ENCODE results near the gene CBX2.

The CBX2 gene

DNA sequence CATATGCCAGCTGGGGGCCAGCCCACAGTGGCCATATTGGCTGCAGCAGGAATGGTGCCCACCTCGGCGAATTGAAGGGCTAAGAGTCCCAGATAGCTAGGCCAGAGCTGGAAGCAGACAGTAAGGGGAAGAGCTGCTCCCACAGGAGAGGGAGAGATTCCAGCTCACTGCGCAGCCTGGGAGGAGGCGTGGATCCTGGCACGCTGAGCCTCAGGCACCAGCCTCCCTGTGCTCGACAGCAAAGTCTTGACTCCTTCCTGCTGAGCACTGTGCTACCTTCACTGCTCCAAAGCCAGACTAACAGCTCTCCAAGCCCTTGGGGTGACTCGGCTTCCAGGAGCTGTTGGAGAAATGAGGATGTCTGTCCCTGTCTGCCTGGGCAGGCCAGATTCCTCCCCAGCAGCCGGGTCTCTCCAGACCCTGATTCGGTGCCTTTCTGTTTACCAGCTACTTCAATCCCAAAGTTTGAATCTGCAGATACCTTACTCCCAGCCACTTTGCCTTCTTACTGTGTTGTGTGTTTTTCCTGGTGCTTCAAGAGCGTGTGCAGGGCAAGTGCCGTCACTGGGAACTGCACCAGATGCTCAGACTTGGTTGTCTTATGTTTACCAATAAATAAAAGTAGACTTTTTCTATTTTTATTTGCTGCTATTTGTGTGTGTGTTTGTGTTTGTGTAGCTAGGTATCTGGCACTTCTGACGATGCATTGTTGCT is 9.1 kb downstream of the CBX2 start:
- DNase-seq (ENCODE audit: low spot score) (no peak), FAIRE-seq (no peak)

- FAIRE-seq (peak; percentile 70), DNase-seq (ENCODE audit: low spot score) (no peak)
These were observed 10.5 kb downstream of the CBX2 start for GRCh38 chr17:79788455-79788854.

DNA sequence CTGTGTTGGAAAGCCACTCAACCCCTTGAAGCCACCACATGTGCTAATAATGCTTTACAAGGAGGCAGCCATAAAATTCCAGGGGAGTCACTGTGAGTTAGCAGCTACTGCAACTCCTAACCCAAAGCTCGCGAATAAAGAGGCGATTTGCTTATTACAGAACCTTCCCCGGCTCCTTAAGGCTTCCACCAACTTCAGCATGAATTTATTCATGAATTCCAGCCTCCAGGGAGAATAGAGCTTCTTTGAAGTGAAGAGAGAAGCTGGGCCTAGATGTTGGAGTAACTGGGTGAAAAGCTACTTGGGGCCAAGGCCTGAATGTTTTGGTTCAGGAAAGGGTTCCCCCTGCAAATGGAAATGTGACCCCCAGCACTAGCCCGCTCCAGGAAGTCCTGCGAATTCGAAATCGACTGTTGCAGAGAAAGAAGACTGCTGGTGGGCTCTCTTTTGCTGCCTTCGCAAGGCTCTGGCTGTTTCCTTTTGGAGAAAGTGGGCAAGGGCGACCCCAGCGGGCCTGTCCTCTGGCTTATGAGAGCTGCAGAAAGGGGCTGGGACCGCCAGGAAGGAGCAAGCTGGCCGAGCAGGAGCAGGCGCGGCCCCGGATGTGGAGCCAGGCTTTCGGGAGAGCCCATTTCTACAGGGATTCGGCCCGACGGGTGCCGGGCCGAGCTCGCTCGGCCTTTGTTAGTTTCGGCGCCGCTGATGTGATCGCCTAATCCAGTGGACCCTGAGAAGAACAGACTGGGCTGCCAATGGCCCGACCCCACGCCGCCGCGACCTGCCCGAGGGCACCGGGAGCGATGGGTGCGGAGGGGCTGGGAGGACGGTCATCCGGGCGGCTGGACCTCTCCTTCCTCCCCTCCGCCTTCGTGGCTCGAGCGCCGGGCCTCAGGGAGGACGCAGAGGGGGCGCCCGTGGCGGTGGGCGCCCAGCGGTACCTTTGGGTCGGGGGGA is 11.3 kb downstream of the CBX2 start:
- no peak for FAIRE-seq
- DNase-seq (ENCODE audit: low spot score) = no peak

- DNase-seq (ENCODE audit: low spot score) (no peak), FAIRE-seq (no peak)
These were observed 12.2 kb downstream of the CBX2 start for GRCh38 chr17:79789943-79790804.

DNA sequence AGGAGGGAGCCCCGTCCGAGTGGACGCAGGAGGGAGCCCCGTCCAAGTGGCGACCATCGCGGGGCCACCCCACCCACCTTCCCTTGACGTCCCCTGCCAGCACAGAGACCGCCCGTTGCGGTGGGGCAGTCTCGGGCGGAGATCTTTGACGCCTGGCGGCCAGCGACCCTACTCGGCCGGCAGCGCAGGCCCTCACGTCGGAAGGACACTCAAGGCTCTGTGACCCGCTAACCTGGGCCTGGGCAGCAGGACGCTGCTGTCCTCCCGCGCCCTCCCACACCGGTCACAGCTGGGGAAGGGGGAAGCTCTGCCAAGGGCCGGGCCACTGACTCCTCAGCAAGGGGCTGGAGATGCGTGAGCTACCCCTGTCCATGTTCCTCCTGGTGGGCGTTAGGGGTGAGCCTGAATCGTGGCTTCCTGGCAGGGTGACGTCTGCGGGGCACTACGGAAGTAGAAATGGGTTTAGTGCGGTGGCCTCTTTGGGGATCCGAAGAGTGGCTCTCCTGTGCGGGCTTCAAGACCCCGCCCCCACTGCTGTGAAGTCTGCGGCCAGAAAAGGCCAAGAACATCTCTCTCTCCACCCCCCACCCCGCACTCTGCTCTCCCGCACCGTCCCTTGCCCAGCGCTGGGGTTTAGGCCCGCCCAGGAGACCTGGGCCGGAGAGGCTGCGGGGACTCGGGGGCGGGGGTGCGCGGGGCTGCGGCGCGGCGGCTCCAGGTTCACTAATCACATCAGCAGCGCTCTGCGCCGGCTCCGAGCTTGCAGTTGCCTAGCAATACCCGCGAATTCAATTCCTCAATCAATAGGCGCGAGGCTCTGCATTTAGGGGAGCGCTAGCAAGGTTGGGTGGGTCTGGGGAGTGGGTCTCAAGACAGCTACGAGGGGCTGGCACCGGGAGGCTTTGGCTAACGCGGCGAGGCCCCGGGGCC is 13.1 kb downstream of the CBX2 start:
- no peak for DNase-seq (ENCODE audit: low spot score)

GRCh38 chr17:79791735-79792161 is 13.8 kb downstream of the CBX2 start:
- DNase-seq (ENCODE audit: low spot score) (no peak), FAIRE-seq (no peak)

More for the DNA sequence above, 13.1 kb downstream of the CBX2 start:
- no peak for FAIRE-seq

DNA sequence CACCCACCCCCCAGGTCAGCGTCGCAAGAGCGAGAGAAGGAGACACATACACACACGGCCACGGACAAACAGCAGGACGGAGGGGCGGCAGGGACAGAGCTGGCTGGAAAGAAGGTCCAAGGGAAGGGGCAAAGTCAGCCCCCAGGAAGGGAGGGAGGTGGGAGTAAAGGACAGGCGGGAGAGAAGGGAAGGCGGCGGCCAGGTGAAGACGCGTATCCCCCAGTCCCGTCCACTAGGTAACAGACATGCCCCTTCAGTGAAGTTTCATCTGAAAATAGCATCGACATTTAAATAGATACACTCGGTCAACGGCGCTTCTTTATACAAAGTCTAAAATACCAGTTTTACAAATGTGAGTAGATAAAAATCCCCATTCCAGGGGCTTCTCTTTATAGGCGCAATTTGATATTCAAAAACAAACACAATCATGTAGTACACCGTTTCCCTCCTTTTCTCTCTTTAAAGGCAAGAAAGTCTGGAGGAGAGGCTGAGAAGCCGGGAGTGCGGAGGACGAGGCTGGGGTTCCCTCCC is 14.5 kb downstream of the CBX2 start:
- FAIRE-seq (no peak), DNase-seq (ENCODE audit: low spot score) (no peak)

GRCh38 chr17:79792984-79793923 is 15.3 kb downstream of the CBX2 start:
- DNase-seq (ENCODE audit: low spot score) (peak; percentile 70), FAIRE-seq (peak; percentile 90)

DNA sequence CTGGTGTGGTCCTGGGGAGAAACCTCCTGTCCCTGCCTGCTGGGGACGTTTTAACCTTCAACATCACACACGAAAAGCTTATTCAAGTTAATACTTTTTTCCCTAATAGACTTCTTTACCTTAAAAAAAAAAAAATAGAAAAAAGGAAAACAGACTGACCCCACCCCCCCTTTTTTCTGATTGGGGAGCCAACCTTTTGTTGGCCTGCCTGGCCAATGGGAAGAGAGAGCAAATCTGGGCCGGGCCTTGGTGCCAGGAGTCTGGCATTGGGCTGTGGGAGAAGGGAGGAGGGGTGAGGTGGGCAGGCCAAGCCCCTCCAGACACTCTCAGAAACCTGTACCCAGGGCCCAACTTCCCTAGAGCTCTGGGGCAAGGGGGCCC is 16.0 kb downstream of the CBX2 start:
- peak; percentile 90 for DNase-seq (ENCODE audit: low spot score)
- no peak for FAIRE-seq

GRCh38 chr17:79794659-79795511 is 16.9 kb downstream of the CBX2 start:
- no peak for FAIRE-seq
- no peak for DNase-seq (ENCODE audit: low spot score)

DNA sequence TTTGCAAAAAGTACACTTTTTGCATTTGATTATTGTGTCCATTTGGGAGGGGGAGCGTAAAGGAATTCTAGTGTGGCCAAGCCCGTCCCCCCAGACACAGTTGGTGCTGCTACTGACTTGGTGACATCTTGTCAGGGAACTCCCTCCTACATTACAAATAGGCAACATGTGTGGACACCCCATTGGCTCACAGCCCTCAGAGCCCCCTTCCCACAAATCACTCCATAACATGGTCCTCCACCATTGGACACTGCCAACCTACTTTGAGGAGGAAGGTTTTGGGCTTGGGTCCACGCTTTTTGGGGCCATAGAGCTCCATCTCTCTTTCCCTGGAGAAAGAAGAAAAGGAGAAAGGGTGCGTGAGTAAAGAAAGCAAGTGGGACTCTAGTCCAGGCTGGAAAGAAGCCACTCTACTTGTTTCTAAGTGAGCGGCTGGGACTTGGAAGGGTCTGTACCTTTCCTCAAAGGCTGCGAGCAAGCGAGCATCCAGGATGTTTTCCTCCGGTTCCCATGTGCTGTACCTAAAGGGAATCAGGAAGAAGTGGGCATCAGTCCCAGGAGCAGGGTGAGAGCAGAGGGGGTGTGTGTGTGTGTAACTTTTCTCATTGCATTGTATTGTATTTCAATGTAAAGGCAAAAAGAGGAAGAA is 18.0 kb downstream of the CBX2 start:
- FAIRE-seq = peak; percentile 13
- DNase-seq (ENCODE audit: low spot score) = no peak

- no peak for FAIRE-seq
These were observed 18.5 kb downstream of the CBX2 start for GRCh38 chr17:79796444-79796762.

DNA sequence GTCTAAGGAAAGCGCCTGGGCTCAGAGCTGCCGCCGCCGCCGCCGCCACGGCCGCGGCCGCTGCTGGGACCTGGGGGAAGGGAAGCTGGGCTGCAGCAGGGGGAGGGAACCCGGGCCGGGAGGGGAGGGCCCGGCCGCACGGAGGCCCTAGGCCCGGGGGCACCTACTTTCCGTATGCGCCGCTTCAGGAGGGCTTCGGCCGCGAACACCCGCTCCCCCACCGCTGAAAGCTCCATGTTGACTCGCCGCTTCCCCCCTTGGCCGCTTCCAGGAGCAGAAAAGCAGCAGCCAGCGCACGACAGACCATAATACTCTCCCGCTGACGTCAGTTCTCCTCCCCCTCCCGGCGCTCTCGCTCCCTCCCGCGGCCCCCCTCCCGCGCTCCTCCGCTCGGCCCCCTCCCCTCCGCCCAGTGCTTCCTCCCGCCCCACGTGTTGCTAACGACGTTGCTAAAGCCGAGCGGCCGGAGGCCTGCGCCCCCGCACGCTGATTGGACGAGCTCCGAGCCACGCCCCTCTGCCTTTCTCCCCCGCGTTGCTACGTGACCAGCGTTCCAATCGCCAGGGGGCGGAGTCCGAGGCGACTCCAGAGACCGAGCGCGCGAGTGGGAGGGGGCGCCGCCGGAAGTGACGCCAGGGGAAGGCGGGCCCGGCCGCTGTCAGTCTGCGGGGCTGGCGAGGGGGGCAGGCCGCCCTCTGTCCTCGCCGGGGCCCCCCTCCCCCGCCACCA is 19.0 kb downstream of the CBX2 start, which contains the start of gene CBX8:
Gene CBX8 (minus strand): TSS at position 315 of the 729 bp plus-strand sequence. CDS start 79 bp downstream, at position 236.
- FAIRE-seq = peak; percentile 98
- peak; percentile 100 for DNase-seq (ENCODE audit: low spot score)

More at GRCh38 chr17:79796444-79796762, 18.5 kb downstream of the CBX2 start:
- no peak for DNase-seq (ENCODE audit: low spot score)

DNA sequence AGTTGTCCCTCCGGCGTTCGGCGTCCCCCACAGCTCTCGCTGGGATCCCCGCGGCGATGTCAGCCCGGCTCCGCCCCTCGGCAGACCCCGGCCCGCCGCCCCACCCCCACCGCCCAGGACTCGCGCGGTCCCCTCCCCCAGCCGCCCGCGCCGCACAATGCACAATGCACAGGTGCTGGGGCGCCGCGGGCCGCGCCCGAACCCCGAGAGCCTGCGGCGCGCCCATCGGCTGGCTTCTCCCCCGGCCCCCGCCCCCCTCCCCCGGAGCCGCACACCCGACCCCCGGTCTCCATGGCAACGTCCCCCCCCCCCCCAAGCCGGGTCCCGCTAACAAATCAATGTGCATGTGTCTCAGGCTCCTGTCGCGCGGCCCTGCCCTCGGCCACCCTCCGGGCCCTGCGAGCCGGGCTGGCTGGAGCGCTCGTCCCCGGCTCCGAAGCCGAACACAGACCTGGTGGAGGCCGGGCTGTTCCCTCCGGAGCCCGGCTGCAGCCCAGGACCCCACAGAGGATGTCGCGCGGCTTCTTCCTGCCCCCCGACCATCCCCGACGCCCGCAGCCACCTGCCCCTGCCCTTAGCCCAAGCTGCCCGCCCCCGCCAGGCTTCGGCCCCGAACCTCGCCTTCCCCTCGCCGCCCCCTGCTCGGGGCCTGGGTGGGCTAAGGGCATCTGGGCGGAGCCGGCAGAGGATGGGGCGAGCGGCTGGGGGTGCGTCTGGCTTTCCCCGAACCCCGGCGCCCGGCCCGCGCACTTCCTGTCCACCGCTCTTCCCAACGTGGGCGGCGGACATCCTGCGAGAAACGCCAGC is 19.7 kb downstream of the CBX2 start:
- no peak for FAIRE-seq
- DNase-seq (ENCODE audit: low spot score) = peak; percentile 83

DNA sequence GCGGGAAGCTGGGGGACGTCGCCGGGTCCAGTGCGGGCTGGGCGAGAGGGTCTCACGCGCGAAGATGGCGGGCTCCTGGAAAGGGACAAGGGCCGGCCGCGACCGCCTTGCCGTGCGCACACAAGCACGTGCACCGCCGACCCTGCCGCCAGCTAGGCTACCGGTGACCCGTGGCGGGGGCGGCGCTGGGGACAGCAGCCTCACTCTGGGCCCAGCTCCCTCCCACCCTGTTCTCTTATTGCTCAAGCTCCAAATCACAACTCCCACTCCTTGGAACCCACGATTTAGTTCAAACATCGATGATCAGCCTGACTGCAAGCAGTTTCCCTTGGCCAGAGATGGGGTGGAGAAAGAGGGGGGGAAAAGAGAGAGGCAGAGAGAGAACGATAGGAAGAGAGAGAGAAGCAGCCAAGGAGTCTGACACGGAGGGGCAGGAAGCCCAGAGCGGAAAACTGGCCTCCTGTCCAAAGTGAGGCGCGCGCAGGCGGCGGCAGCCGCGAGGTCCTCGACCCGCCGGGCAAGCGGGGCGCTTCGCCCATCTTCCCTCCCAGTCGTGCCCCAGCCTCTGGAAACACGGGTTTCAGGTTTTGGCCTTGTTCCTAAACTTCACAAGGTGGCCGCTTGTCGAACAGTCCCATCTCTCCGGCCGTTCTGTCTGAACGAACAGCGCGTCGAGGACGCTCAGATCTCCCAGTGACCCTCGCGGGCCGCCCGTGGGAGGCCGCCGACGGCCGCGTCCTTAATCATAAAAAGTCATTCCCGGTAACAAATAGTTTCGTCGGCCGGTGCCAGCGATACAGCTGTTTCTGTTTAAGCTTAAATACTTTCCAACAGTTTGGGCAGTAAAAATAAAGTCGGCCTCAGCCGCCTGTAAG is 20.6 kb downstream of the CBX2 start:
- FAIRE-seq (peak; percentile 86), DNase-seq (ENCODE audit: low spot score) (no peak)
